SU-DHL-6 (cell line): ENCODE data around the gene HSDL1.

Experiments
- H2AFZ ChIP-seq: fragments of 200-600 bp; sonication (generic); 2 replicates; pipeline ENCODE4 v1.6.1; 2014; ENCODE audit warnings: low read depth, mild to moderate bottlenecking, moderate library complexity, mixed read lengths, antibody characterized with exemption, low read length; ENCODE audit not compliant: severe bottlenecking
- H3F3A ChIP-seq: fragments of 200-600 bp; shearing (Covaris generic); 2 replicates; pipeline ENCODE4 v1.6.0; 2016; ENCODE audit warnings: antibody characterized with exemption, mild to moderate bottlenecking; ENCODE audit not compliant: insufficient read depth
- H3K27ac ChIP-seq: fragments of 200-600 bp; sonication (generic); 2 replicates; pipeline ENCODE4 v1.5.1; 2016; ENCODE audit warnings: low read depth, mild to moderate bottlenecking, low read length, moderate library complexity, mixed read lengths
- H3K27me3 ChIP-seq: fragments of 200-600 bp; sonication (generic), shearing (Covaris generic); 2 replicates; pipeline ENCODE4 v1.6.0; 2014; ENCODE audit warnings: mild to moderate bottlenecking, low read length
- H3K36me3 ChIP-seq: fragments of 200-600 bp; sonication (generic); 2 replicates; pipeline ENCODE4 v1.6.1; 2014; ENCODE audit warnings: mild to moderate bottlenecking, low read length, mixed read lengths
- H3K4me2 ChIP-seq: fragments of 300-600, 200-600 bp; shearing (Covaris generic), sonication (generic); 2 replicates; pipeline ENCODE4 v1.6.0; 2014; ENCODE audit warnings: low read length, low read depth, mild to moderate bottlenecking; ENCODE audit not compliant: poor library complexity, severe bottlenecking
- H3K4me3 ChIP-seq: fragments of 200-600 bp; sonication (generic); 2 replicates; pipeline ENCODE4 v1.5.1; 2014; ENCODE audit warnings: antibody characterized with exemption, low read length, mild to moderate bottlenecking, mixed read lengths; ENCODE audit not compliant: insufficient read depth, poor library complexity, severe bottlenecking
- H3K79me2 ChIP-seq: fragments of 200-600 bp; sonication (generic); 2 replicates; pipeline ENCODE4 v1.6.1; 2014; ENCODE audit warnings: mild to moderate bottlenecking, low read length, moderate library complexity; ENCODE audit not compliant: insufficient read depth
- H3K9ac ChIP-seq: fragments of 200-600 bp; sonication (generic); 2 replicates; pipeline ENCODE4 v1.7.0; 2014; ENCODE audit warnings: mild to moderate bottlenecking, low read length
- H3K9me2 ChIP-seq: fragments of 200-600 bp; sonication (generic); replicated peaks from 2 replicates; pipeline ENCODE4 v1.6.1; 2014; ENCODE audit warnings: low read length; ENCODE audit not compliant: insufficient read depth
- H3K9me3 ChIP-seq: fragments of 200-600 bp; sonication (generic); 2 replicates; pipeline ENCODE4 v1.6.1; 2014; ENCODE audit warnings: low read length, mixed read lengths; ENCODE audit not compliant: insufficient read depth
- H4K20me1 ChIP-seq: fragments of 200-600 bp; sonication (generic); 2 replicates; pipeline ENCODE4 v1.6.1; 2014; ENCODE audit warnings: low read depth, mild to moderate bottlenecking, antibody characterized with exemption, low read length, moderate library complexity, mixed read lengths
- EZH2phosphoT487 ChIP-seq: fragments of 200-600 bp; sonication (generic), shearing (Covaris generic); conservative IDR thresholded peaks from 2 replicates; pipeline ENCODE4 v1.6.1; 2018; ENCODE audit warnings: mild to moderate bottlenecking, antibody characterized with exemption, low read length, moderate library complexity, mixed read lengths
- TF ChIP-seq, protein P1 (sequence below): fragments of 200-600 bp; sonication (generic); IDR thresholded peaks from one replicate; pipeline ENCODE4 v1.5.1; 2017; ENCODE audit warnings: antibody characterized with exemption, mild to moderate bottlenecking, low read length, moderate library complexity; ENCODE audit not compliant: insufficient read depth, poor library complexity, severe bottlenecking

HSDL1 gene

DNA sequence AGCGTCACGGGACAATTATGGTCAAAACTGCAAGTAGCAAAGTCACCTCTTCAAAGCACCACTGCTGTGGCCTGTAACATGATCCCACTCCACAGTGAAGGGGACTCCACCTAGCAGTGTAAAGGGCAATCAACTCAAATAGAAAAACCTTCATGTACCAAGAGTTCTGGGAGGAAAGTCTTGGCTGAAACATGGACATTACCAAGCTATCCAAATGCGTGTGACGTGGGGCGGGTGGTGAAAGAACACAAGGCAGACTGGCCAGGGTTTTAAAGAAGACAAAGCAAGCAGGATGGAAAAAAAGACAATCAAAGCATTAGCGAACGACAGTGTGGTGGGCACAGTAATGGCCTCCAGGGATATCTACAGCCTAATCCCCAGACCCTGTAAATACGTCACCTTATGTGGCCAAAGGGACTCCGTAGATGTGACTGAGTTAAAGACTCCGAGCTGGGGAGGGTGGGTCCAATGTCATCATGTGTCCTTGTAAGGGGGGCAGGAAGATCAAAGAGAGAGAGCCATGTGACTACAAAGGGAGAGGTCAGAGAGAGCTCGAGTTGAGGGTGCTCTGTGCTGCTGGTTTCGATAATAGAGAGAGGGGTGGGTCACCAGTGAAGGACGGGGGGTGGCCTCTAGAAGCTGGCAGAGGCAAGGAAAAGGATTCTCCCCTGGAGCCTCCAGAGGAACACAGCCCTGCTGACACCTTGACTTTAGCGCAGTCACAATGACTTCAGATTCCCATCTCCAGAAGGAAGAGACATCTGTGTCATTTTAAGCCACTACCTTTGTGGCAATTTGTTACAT is 6.0 kb downstream of the HSDL1 start:
- TF ChIP-seq, protein P1, sequence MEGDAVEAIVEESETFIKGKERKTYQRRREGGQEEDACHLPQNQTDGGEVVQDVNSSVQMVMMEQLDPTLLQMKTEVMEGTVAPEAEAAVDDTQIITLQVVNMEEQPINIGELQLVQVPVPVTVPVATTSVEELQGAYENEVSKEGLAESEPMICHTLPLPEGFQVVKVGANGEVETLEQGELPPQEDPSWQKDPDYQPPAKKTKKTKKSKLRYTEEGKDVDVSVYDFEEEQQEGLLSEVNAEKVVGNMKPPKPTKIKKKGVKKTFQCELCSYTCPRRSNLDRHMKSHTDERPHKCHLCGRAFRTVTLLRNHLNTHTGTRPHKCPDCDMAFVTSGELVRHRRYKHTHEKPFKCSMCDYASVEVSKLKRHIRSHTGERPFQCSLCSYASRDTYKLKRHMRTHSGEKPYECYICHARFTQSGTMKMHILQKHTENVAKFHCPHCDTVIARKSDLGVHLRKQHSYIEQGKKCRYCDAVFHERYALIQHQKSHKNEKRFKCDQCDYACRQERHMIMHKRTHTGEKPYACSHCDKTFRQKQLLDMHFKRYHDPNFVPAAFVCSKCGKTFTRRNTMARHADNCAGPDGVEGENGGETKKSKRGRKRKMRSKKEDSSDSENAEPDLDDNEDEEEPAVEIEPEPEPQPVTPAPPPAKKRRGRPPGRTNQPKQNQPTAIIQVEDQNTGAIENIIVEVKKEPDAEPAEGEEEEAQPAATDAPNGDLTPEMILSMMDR: no peak
- no peak for TF ChIP-seq EZH2phosphoT487
- H3K9me3 ChIP-seq: no peaks in the 10 kb centered on the region
- H3K79me2 ChIP-seq: peaks cover 19% of the 10 kb centered on the region; the same call in 1 of the 2 replicates
- no peaks in the 10 kb centered on the region for H3K9me2 ChIP-seq
- H3F3A ChIP-seq: peaks cover 5% of the 10 kb centered on the region; the same call in 1 of the 2 replicates
- H3K9ac ChIP-seq: no peak overlapping the region
- H2AFZ ChIP-seq: no peak overlapping the region
- H4K20me1 ChIP-seq: no peaks in the 10 kb centered on the region; the same call in 1 of the 2 replicates
- H3K27ac ChIP-seq: no peak overlapping the region
- no peak overlapping the region for H3K4me3 ChIP-seq
- no peak overlapping the region for H3K4me2 ChIP-seq
- H3K27me3 ChIP-seq: no peaks in the 10 kb centered on the region
- no peaks in the 10 kb centered on the region for H3K36me3 ChIP-seq

DNA sequence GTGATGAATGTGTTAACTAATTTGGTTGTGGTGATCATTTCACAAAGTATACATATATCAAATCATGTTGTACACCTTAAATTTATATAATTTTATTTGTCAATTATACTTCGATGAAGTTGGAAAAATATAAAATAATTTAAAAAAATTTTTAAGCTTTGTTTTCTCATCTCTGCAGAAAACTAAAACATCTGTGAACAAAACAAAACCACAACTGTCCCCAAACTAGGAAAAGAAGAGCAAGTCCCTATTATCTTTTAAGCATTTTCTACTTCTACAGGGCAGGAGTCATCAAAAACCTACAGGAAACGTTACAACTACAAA is 6.5 kb downstream of the HSDL1 start:
- Histone ChIP-seq H3K4me3 (no peak overlapping the region), H3F3A (peaks cover 5% of the 10 kb centered on the region; the same call in 1 of the 2 replicates), H2AFZ (no peak overlapping the region), H3K36me3 (no peaks in the 10 kb centered on the region), H3K79me2 (peaks cover 14% of the 10 kb centered on the region; the same call in 1 of the 2 replicates), H3K9ac (no peak overlapping the region), H3K9me2 (no peaks in the 10 kb centered on the region), H4K20me1 (no peaks in the 10 kb centered on the region; the same call in 1 of the 2 replicates), H3K27me3 (no peaks in the 10 kb centered on the region), H3K27ac (no peak overlapping the region), H3K9me3 (no peaks in the 10 kb centered on the region), H3K4me2 (no peak overlapping the region)
- TF ChIP-seq EZH2phosphoT487: no peak
- TF ChIP-seq, protein P1: no peak

DNA sequence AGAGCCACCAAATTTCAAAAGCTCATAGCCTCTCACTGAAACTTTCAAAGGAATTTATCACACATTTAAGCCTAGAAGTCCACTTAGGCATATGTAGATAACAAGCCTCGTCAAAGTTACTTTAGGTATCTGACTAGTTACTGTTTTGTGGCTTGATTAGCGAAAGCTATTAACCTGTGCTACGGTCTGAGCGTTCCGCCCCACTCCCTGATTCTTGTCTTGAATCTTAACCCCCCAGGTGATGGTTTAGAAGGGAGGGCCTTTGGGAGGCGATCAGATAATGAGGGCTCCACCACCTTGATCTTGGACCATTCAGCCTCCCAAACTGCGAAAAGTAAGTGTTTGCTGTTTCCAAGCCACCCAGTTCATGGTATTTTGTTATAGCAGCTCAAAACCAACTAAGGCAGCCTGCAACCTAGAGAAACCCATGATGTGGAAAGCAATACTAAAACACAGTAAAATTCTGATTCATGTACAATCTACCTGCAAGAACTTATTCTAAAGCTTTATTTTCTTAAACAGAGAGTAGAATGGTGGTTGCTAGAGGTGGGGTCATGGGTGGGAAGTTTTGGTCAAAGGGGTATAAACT is 7.1 kb downstream of the HSDL1 start:
- Histone ChIP-seq H3K27ac (no peak overlapping the region), H2AFZ (no peak overlapping the region), H3K9ac (no peak overlapping the region), H4K20me1 (no peaks in the 10 kb centered on the region; the same call in 1 of the 2 replicates), H3K27me3 (no peaks in the 10 kb centered on the region), H3K4me3 (no peak overlapping the region), H3K79me2 (peaks cover 8% of the 10 kb centered on the region; the same call in 1 of the 2 replicates), H3K9me2 (no peaks in the 10 kb centered on the region), H3K9me3 (no peaks in the 10 kb centered on the region), H3K4me2 (no peak overlapping the region), H3K36me3 (no peaks in the 10 kb centered on the region), H3F3A (peaks cover 5% of the 10 kb centered on the region; the same call in 1 of the 2 replicates)
- TF ChIP-seq, protein P1: no peak
- no peak for TF ChIP-seq EZH2phosphoT487
